SH-SY5Y (cell line): ENCODE measurements around the gene ANXA2R.
A peak's percentile ranks its signal among the peaks of the same experiment; 100 is the strongest.

ENCODE experiments used
- GATA2 ChIP-seq: IDR thresholded peaks from 2 replicates; pipeline ENCODE4 v1.6.1; 2011; ENCODE audit warnings: mild to moderate bottlenecking, low read depth, low read length
- GATA3 ChIP-seq: IDR thresholded peaks from 2 replicates; pipeline ENCODE4 v1.6.1; 2011; ENCODE audit warnings: low read depth, mild to moderate bottlenecking, low read length, moderate library complexity

The ANXA2R gene

GRCh38 chr5:43040287-43041098 is at the start of gene ANXA2R:
ANXA2R (minus strand) TSS chr5:43040319; CDS start chr5:43040046, 273 bp downstream.
- TF ChIP-seq GATA3 (no peak), GATA2 (no peak)

GRCh38 chr5:43085453-43085852 is 45.3 kb upstream of the ANXA2R start:
- no peak for TF ChIP-seq GATA3
- TF ChIP-seq GATA2 = no peak

GRCh38 chr5:43081345-43081744 is 41.2 kb upstream of the ANXA2R start:
- TF ChIP-seq GATA2 (peak; percentile 88), GATA3 (peak; percentile 61; the same call in 1 of the 2 replicates)

GRCh38 chr5:43078956-43079355 is 38.8 kb upstream of the ANXA2R start:
- TF ChIP-seq GATA2 = no peak
- no peak for TF ChIP-seq GATA3

GRCh38 chr5:43075319-43076293 is 35.5 kb upstream of the ANXA2R start:
- TF ChIP-seq GATA2 = no peak
- no peak for TF ChIP-seq GATA3

GRCh38 chr5:43074987-43075318 is 34.8 kb upstream of the ANXA2R start:
- TF ChIP-seq GATA2 (no peak), GATA3 (no peak)

- TF ChIP-seq GATA2 (no peak), GATA3 (no peak)
Observed at GRCh38 chr5:43073597-43074546, 33.8 kb upstream of the ANXA2R start.

- TF ChIP-seq GATA2 = no peak
- TF ChIP-seq GATA3 = no peak
Observed at GRCh38 chr5:43068037-43068436, 27.9 kb upstream of the ANXA2R start.

- TF ChIP-seq GATA2 (no peak), GATA3 (no peak)
Observed at GRCh38 chr5:43066799-43067741, 27.0 kb upstream of the ANXA2R start.

- TF ChIP-seq GATA2 (no peak), GATA3 (no peak)
Observed at GRCh38 chr5:43065948-43066798, 26.1 kb upstream of the ANXA2R start.

- no peak for TF ChIP-seq GATA2
- TF ChIP-seq GATA3 = no peak
Observed at GRCh38 chr5:43065387-43065947, 25.3 kb upstream of the ANXA2R start.

GRCh38 chr5:43063721-43064171 is 23.6 kb upstream of the ANXA2R start:
- TF ChIP-seq GATA2 (no peak), GATA3 (no peak)
